HG02642 (cell line): ENCODE measurements around the gene IRAG1.

Experiments
- ATAC-seq: cut with Tn5 transposase; IDR thresholded peaks from one replicate; pipeline ENCODE4 v1.9.1; 2021; ENCODE audit warnings: mild to moderate bottlenecking; ENCODE audit not compliant: unreplicated experiment, poor library complexity

Gene IRAG1

DNA sequence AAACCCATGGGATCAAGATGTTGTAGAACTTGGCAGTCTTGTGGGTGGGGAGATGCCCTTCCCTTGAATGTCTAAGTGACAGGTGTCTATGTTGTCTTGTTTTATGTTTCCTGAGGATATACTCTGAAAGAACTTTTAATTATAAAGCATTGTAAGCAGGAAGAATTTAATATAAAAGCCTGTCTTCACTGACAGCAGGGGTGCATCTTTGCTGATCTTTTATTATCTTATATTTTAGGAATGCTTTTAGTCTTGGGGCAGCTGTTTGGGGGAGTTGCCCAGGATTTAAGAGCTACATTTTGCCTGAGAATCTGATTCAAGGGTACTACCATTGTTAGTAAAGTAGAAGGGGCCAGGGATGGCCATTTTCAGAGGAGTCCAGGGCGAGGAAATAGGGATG, 43.4 kb downstream of the IRAG1 start:
- ATAC-seq, result no peak

GRCh38 chr11:10648871-10649270, 44.7 kb downstream of the IRAG1 start:
- no peak for ATAC-seq

DNA sequence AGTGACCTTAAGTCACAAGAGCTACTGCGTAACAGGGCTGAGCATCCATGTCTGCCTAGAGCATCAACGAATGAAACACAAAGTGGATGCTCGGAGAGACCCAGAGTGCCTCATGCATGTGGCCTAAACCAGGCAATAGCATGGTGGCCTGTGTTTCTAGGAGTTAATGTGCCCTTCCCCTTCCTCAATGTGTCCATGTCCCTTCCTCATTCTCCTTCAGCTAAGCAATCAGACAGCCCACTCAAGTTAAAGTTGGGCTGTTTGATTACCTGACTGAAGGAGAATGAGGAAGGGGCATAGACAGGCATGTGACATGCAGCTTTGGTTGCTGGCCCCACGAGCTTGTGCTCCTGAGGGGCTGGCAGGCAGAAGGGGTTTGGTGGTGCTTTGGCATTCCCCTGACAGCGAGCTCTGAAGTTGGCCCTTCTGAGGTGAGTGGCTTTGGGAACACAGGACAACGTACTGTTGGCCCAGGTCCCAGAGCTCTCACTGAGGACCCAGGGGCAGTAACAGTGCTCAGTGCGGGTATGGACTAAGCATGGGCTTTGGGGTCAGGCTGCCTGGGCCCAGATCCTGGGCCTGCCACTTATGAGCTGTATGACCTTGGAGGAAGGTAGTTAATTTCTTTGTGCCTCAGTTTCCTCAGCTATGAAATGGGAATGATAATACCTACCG, 46.7 kb downstream of the IRAG1 start:
- ATAC-seq, result no peak

GRCh38 chr11:10646005-10646404, 47.5 kb downstream of the IRAG1 start:
- no peak for ATAC-seq

DNA sequence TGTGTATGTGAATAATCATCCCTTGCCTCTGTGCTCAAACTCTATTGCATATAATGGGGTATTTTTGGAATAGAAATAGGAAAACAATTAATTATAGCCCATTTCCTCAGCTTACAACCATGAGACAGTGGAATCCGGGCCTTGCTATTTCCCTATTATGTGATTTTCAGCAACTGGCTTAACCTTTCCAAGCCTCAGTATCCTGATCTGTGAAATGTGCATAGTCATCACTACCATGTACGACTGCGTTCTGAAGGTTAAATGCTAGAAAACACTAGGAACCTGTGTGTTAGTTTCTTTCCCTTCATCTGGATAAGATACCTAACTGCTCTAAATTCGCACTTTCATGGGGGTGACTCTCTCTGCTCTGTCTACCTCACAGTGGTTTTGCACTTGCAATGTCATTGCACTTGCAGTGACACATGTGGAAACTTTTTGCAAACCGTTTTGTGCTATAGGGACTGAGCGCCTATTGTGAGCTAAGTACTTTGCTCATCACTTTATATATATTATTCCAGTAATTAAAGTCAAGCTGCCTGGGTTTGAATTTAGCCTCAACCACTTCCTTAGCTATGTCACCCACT, 48.3 kb downstream of the IRAG1 start:
- ATAC-seq, result no peak
